HFF-Myc (cell line): Measurements from ENCODE around the gene SELENOI.
"Not testable (repeated sequence)": the region's sequence is repeated elsewhere in the genome, so short reads cannot be mapped to it uniquely, and the experiment has no call there.

ENCODE experiments used
- DNase-seq: peaks from one replicate; pipeline ENCODE4 v3.0.0-alpha.2; 2011; ENCODE audit warnings: low read depth; ENCODE audit errors: extremely low read depth
- H3K4me3 ChIP-seq: replicated peaks from 2 replicates; pipeline ENCODE4 v1.5.1; 2011; ENCODE audit warnings: low read depth, mild to moderate bottlenecking, control low read depth, low read length
- CTCF ChIP-seq: IDR thresholded peaks from 2 replicates; pipeline ENCODE4 v1.5.1; 2012; ENCODE audit warnings: mild to moderate bottlenecking, low read depth, low read length, control low read depth; ENCODE audit errors: missing control alignments

SELENOI gene

GRCh38 chr2:26326514-26326913, 19.4 kb upstream of the SELENOI start:
- no peak for TF ChIP-seq CTCF
- no peak for DNase-seq
- no peak overlapping the region for H3K4me3 ChIP-seq

- no peak overlapping the region for H3K4me3 ChIP-seq
- no peak for DNase-seq
- TF ChIP-seq CTCF = no peak
These were observed 18.4 kb upstream of the SELENOI start for GRCh38 chr2:26327291-26328272.

- not testable (repeated sequence) for H3K4me3 ChIP-seq, DNase-seq
These were observed 16.9 kb upstream of the SELENOI start for GRCh38 chr2:26329083-26329482.

GRCh38 chr2:26330114-26330549, 15.8 kb upstream of the SELENOI start:
- DNase-seq = peak; percentile 65
- TF ChIP-seq CTCF = peak; percentile 95
- no peak overlapping the region for H3K4me3 ChIP-seq

GRCh38 chr2:26330604-26331003, 15.3 kb upstream of the SELENOI start:
- no peak for TF ChIP-seq CTCF
- DNase-seq = no peak

GRCh38 chr2:26331321-26331720, 14.6 kb upstream of the SELENOI start:
- not testable (repeated sequence) for H3K4me3 ChIP-seq, DNase-seq

More at GRCh38 chr2:26330604-26331003, 15.3 kb upstream of the SELENOI start:
- H3K4me3 ChIP-seq = no peak overlapping the region

- DNase-seq = no peak
- H3K4me3 ChIP-seq = no peak overlapping the region
- TF ChIP-seq CTCF = no peak
These were observed 12.7 kb upstream of the SELENOI start for GRCh38 chr2:26333293-26333692.
